ENCODE data around the gene NUBP1. TPM values are rescaled to one million over a fixed set of nuclear protein-coding genes. Genes with fewer than 3 reads are reported as not detected.

The NUBP1 gene
- 10 to 100 TPM; 24.9 to 28.4 TPM for total RNA-seq

DNA sequence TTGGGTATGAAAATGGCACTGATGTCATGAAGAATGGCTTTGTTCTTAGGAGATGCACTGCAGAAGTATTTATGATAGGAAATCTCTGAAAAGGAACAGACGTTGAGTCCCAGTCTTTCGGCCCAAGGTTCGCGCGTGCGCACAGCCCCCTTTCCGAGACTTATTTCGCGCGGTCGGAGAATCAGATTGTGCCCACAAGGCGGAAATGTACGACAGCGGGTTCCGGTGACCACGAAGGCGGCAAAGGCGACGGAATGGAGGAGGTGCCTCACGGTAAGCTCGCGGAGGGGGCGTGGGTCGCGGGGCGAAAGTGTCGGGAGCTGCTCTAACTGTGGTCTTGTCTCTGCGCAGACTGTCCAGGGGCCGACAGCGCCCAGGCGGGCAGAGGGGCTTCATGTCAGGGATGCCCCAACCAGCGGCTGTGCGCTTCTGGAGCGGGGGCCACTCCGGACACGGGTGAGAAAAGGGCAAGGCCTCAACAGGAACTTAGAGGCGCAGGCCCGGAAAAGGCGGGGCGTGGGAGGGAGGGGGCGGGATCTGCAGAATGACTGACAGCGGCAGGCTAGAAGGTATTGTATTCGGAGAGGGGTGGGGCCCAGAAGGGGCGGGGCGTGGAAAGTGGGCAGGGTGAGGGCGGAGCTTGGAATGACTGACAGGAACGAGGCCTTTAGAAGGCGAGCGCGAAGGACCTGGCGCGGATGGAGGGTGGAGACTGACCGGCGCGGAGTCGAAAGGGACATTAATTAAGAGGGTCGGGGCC lies at the start of gene NUBP1:
NUBP1 (plus strand) TSS at position 233 of the 760 bp plus-strand sequence; CDS start at position 255, 22 bp downstream.
- H3K27me3 Mint-ChIP-seq (ENCODE audit: low read depth) = no peaks in the 10 kb centered on the region
- POLR2A ChIA-PET = interaction anchor here (0.6 to 1.8 kb wide), 7 partner anchors 127 to 354 kb away, joined by 3 to 13 read pairs (median 3); partner anchors contain the start of gene CIITA

GRCh38 chr16:10693889-10694288 lies 49.8 kb upstream of the NUBP1 start:
- ATAC-seq = no peak
- no peaks in the 10 kb centered on the region for H3K27me3 Mint-ChIP-seq (ENCODE audit: low read depth)
- no peaks in the 10 kb centered on the region for H3K36me3 Mint-ChIP-seq (ENCODE audit: low read depth)
- H3K27ac Mint-ChIP-seq = no peak overlapping the region
- DNase-seq = no peak
- H3K4me1 Mint-ChIP-seq (ENCODE audit: low read depth) = peaks cover 9% of the 10 kb centered on the region
- ChIA-PET POLR2A (no interaction called here), CTCF (no interaction called here)
- no peak overlapping the region for H3K4me3 Mint-ChIP-seq
- no peaks in the 10 kb centered on the region for H3K9me3 Mint-ChIP-seq (ENCODE audit: insufficient read depth)

More for the DNA sequence above, at the start of gene NUBP1:
- DNase-seq (peak; percentile 99), ATAC-seq (peak; percentile 91)
- Mint-ChIP-seq H3K9me3 (ENCODE audit: insufficient read depth) (no peaks in the 10 kb centered on the region), H3K4me1 (ENCODE audit: low read depth) (peaks cover 55% of the 10 kb centered on the region), H3K36me3 (ENCODE audit: low read depth) (peaks cover 13% of the 10 kb centered on the region), H3K27ac (peak within 1 kb of the TSS; percentile 99), H3K4me3 (peak within 1 kb of the TSS; percentile 95)
- CTCF ChIA-PET = interaction anchor here (0.9 to 2.3 kb wide), 7 partner anchors 12 to 230 kb away, joined by 3 to 18 read pairs (median 3); partner anchors contain the start of gene CIITA

GRCh38 chr16:10694306-10694705 lies 49.3 kb upstream of the NUBP1 start:
- CTCF ChIA-PET = no interaction called here
- POLR2A ChIA-PET = no interaction called here
- no peak overlapping the region for H3K27ac Mint-ChIP-seq
- DNase-seq = no peak
- no peak overlapping the region for H3K4me3 Mint-ChIP-seq
- H3K27me3 Mint-ChIP-seq (ENCODE audit: low read depth) = no peaks in the 10 kb centered on the region
- no peaks in the 10 kb centered on the region for H3K9me3 Mint-ChIP-seq (ENCODE audit: insufficient read depth)
- H3K36me3 Mint-ChIP-seq (ENCODE audit: low read depth) = no peaks in the 10 kb centered on the region
- H3K4me1 Mint-ChIP-seq (ENCODE audit: low read depth) = peaks cover 9% of the 10 kb centered on the region
- ATAC-seq = no peak

GRCh38 chr16:10694830-10695229 lies 48.8 kb upstream of the NUBP1 start, which contains the start of gene TEKT5:
Gene TEKT5, minus strand, starts transcription at chr16:10694930. Its CDS starts 57 bp downstream, at chr16:10694873.
- POLR2A ChIA-PET = no interaction called here
- ATAC-seq = no peak
- H3K36me3 Mint-ChIP-seq (ENCODE audit: low read depth) = no peaks in the 10 kb centered on the region

DNA sequence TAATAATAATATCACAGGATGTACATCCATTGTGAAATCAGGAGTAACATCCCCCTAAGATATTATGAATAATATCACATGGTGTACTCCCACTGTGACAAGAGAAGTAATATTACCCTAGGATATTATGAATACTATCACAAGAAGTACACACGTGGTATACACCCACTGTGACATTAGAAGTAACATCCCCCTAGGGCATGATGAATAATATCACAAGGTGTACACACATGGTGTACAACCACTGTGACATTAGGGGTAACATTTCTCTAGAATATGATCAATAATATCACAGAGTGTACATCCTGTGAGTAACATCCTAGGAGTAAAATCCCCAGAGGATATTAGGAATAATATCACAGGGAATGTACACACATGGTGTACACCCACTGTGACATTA lies 43.9 kb upstream of the NUBP1 start:
- H3K27ac Mint-ChIP-seq = no peak overlapping the region
- no peaks in the 10 kb centered on the region for H3K4me1 Mint-ChIP-seq (ENCODE audit: low read depth)
- H3K4me3 Mint-ChIP-seq = no peak overlapping the region
- ATAC-seq (no peak), DNase-seq (no peak)
- no peaks in the 10 kb centered on the region for H3K27me3 Mint-ChIP-seq (ENCODE audit: low read depth)
- no peaks in the 10 kb centered on the region for H3K9me3 Mint-ChIP-seq (ENCODE audit: insufficient read depth)
- no peaks in the 10 kb centered on the region for H3K36me3 Mint-ChIP-seq (ENCODE audit: low read depth)
- CTCF ChIA-PET = no interaction called here
- POLR2A ChIA-PET = no interaction called here

More at GRCh38 chr16:10694830-10695229, 48.8 kb upstream of the NUBP1 start, which contains the start of gene TEKT5:
- DNase-seq = no peak
- H3K4me1 Mint-ChIP-seq (ENCODE audit: low read depth) = peaks cover 9% of the 10 kb centered on the region
- no peak within 1 kb of the TSS for H3K4me3 Mint-ChIP-seq
- H3K9me3 Mint-ChIP-seq (ENCODE audit: insufficient read depth) = no peaks in the 10 kb centered on the region
- no peak within 1 kb of the TSS for H3K27ac Mint-ChIP-seq
- H3K27me3 Mint-ChIP-seq (ENCODE audit: low read depth) = no peaks in the 10 kb centered on the region
- CTCF ChIA-PET = no interaction called here

GRCh38 chr16:10708969-10709368 lies 34.7 kb upstream of the NUBP1 start:
- Mint-ChIP-seq H3K36me3 (ENCODE audit: low read depth) (no peaks in the 10 kb centered on the region), H3K27me3 (ENCODE audit: low read depth) (no peaks in the 10 kb centered on the region), H3K9me3 (ENCODE audit: insufficient read depth) (no peaks in the 10 kb centered on the region), H3K4me3 (no peak overlapping the region), H3K27ac (no peak overlapping the region), H3K4me1 (ENCODE audit: low read depth) (no peaks in the 10 kb centered on the region)
- POLR2A ChIA-PET = no interaction called here
- DNase-seq = no peak
- CTCF ChIA-PET = no interaction called here
- no peak for ATAC-seq

DNA sequence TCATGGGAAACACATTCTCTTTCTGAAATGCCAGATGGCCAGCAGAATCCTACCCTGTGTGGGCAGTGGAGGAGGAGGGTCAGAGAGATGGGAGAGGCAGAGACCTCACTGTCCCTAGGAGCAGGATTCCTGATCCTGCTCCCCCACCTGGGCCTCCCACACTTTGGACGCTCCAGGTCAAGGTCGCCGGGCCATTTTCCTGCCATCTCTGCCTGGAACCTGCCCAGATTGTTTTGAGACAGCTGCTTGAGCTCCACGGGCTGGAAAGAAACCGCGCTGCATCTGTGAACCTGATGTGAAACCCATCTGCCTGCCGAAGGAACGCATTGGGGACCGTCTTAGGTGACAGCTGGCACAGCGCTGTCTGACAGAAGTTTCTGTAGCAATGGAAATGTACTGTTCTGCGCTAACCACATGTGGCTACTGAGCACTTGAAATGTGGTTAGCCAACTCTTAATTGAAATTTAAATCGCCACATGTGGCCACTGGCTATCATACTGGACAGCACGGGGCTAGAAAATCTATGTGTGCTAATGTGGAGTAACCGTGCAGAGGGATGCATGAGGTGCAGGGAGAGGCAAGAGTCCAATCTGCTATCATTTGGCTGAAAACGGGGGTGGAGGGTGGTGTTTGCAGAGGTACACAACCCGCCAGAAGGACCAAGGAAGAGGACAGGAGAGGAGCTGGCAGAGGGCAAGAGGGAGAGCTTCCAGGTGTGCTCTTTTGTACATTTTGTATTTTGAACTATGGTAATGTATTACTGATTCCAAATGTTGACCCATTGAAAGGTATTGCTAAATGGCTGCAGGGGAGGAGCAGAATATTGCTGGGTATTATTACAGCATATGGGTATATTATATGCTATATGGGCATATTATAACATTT lies 15.4 kb upstream of the NUBP1 start:
- peaks cover 3% of the 10 kb centered on the region for H3K27me3 Mint-ChIP-seq (ENCODE audit: low read depth)
- H3K27ac Mint-ChIP-seq = no peak overlapping the region
- H3K4me1 Mint-ChIP-seq (ENCODE audit: low read depth) = no peaks in the 10 kb centered on the region
- ChIA-PET CTCF (no interaction called here), POLR2A (no interaction called here)
- H3K9me3 Mint-ChIP-seq (ENCODE audit: insufficient read depth) = no peaks in the 10 kb centered on the region
- no peak overlapping the region for H3K4me3 Mint-ChIP-seq
- no peaks in the 10 kb centered on the region for H3K36me3 Mint-ChIP-seq (ENCODE audit: low read depth)
- ATAC-seq (no peak), DNase-seq (no peak)

- Mint-ChIP-seq H3K27ac (no peak overlapping the region), H3K4me3 (no peak overlapping the region), H3K36me3 (ENCODE audit: low read depth) (no peaks in the 10 kb centered on the region), H3K4me1 (ENCODE audit: low read depth) (no peaks in the 10 kb centered on the region), H3K27me3 (ENCODE audit: low read depth) (peaks cover 3% of the 10 kb centered on the region), H3K9me3 (ENCODE audit: insufficient read depth) (no peaks in the 10 kb centered on the region)
- CTCF ChIA-PET = no interaction called here
- ATAC-seq (no peak), DNase-seq (no peak)
- POLR2A ChIA-PET = no interaction called here
Measured at GRCh38 chr16:10729104-10730048, 14.3 kb upstream of the NUBP1 start.

GRCh38 chr16:10731790-10732189 lies 11.9 kb upstream of the NUBP1 start:
- POLR2A ChIA-PET = interaction anchor here (0.6 to 1.0 kb wide), 2 partner anchors 17 to 766 kb away, joined by 3 read pairs; no protein-coding TSS in a partner anchor
- no peak for DNase-seq
- no peak overlapping the region for H3K4me3 Mint-ChIP-seq
- H3K4me1 Mint-ChIP-seq (ENCODE audit: low read depth) = no peaks in the 10 kb centered on the region
- CTCF ChIA-PET = interaction anchor here (1.1 to 1.5 kb wide), 3 partner anchors 210 to 218 kb away, joined by 3 to 6 read pairs (median 5); no protein-coding TSS in a partner anchor
- no peaks in the 10 kb centered on the region for H3K27me3 Mint-ChIP-seq (ENCODE audit: low read depth)
- no peaks in the 10 kb centered on the region for H3K36me3 Mint-ChIP-seq (ENCODE audit: low read depth)
- no peaks in the 10 kb centered on the region for H3K9me3 Mint-ChIP-seq (ENCODE audit: insufficient read depth)
- ATAC-seq = no peak
- H3K27ac Mint-ChIP-seq = no peak overlapping the region

DNA sequence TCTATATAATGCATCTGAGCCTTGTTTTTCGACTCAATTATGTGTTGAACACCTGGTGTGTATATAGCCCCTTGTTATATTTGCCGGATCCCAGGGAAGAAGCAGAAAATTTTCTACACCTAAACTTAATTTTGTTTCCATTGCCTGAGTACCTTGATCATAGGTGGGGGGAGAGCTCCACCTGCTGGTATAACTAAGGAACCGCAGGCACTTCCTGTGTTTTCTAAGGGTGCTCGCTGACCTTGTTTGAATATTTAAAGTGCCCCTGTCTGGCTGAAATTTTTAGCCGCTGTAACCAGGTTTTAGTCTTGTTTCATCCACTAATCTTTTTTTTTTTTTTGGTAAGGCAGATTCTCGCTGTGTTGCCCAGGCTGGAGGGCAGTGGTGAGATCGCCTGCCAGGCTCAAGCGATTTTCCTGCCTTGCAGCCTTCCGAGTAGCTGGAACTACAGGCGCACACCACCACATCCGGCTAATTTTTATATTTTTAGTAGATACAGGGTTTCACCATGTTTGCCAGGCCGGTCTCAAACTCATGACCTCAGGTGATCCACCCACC lies 6.5 kb upstream of the NUBP1 start:
- peak; percentile 49 for ATAC-seq
- Mint-ChIP-seq H3K4me3 (peak overlapping the region; percentile 48), H3K27ac (peak overlapping the region; percentile 63), H3K36me3 (ENCODE audit: low read depth) (no peaks in the 10 kb centered on the region), H3K9me3 (ENCODE audit: insufficient read depth) (no peaks in the 10 kb centered on the region), H3K4me1 (ENCODE audit: low read depth) (peaks cover 42% of the 10 kb centered on the region), H3K27me3 (ENCODE audit: low read depth) (no peaks in the 10 kb centered on the region)
- DNase-seq = peak; percentile 82
- CTCF ChIA-PET = interaction anchor here (0.7 to 7.0 kb wide), 16 partner anchors 9 to 480 kb away, joined by 3 to 112 read pairs (median 4); partner anchors contain the start of gene CIITA
- POLR2A ChIA-PET = no interaction called here

Data from activated CD8-positive, alpha-beta T cell treated with anti-CD3 and anti-CD28 coated beads, Interleukin-2, amount 10 ng/mL, durations not matched to agents 7 days and 5 days (primary cell).